Liver (tissue), 9 donors: Measurements from ENCODE around the gene MGA. TPM values are rescaled to one million over a fixed set of nuclear protein-coding genes. Genes with fewer than 3 reads are reported as not detected.

Experiments
- DNase-seq: peaks from one replicate; pipeline ENCODE4 v3.0.0-alpha.2; 2017; ENCODE audit warnings: low spot score
- H3K27ac ChIP-seq, 2 donors: one replicate each; pipeline ENCODE4 v1.7.0; 2013; ENCODE audit warnings: inconsistent platforms in 2 of 2, low read length in 2 of 2, control low read depth in 1 of 2, low read depth in 1 of 2, mild to moderate bottlenecking in 1 of 2
- H3K27me3 ChIP-seq, 4 donors: one replicate each; pipeline versions ENCODE4 v1.6.1 to v1.7.0; 2013; ENCODE audit warnings: low read length in 3 of 4, inconsistent platforms in 1 of 4, mild to moderate bottlenecking in 1 of 4, moderate library complexity in 1 of 4; ENCODE audit not compliant: control insufficient read depth in 4 of 4, insufficient read depth in 4 of 4
- H3K36me3 ChIP-seq, 4 donors: one replicate each; pipeline versions ENCODE4 v1.6.1 to v1.7.0; 2013; ENCODE audit warnings: low read length in 3 of 4, mild to moderate bottlenecking in 3 of 4, low read depth in 1 of 4, moderate library complexity in 1 of 4; ENCODE audit not compliant: control insufficient read depth in 4 of 4, insufficient read depth in 3 of 4
- H3K4me1 ChIP-seq, 4 donors: one replicate each; pipeline versions ENCODE4 v1.6.1 to v1.7.0; 2013; ENCODE audit warnings: low read length in 3 of 4, mild to moderate bottlenecking in 3 of 4, moderate library complexity in 1 of 4; ENCODE audit not compliant: control insufficient read depth in 4 of 4, insufficient read depth in 4 of 4
- H3K4me3 ChIP-seq, 3 donors: one replicate each; pipeline versions ENCODE4 v1.6.1 to v1.7.0; 2013; ENCODE audit warnings: low read length in 3 of 3, control low read depth in 1 of 3, low read depth in 1 of 3, mild to moderate bottlenecking in 1 of 3
- H3K9ac ChIP-seq, 2 donors: one replicate each; pipeline ENCODE4 v1.7.0; 2013; ENCODE audit warnings: low read length in 2 of 2, mild to moderate bottlenecking in 2 of 2, moderate library complexity in 2 of 2, control low read depth in 1 of 2, low read depth in 1 of 2
- H3K9me3 ChIP-seq, 4 donors: one replicate each; pipeline versions ENCODE4 v1.6.1 to v1.7.0; 2013; ENCODE audit warnings: low read length in 3 of 4; ENCODE audit not compliant: control insufficient read depth in 4 of 4
- FOXA1 ChIP-seq: IDR thresholded peaks from 2 replicates; pipeline ENCODE4 v1.6.1; 2016; ENCODE audit warnings: antibody characterized with exemption
- FOXA2 ChIP-seq: IDR thresholded peaks from 2 replicates; pipeline ENCODE4 v1.6.1; 2016; ENCODE audit warnings: antibody characterized with exemption
- GABPA ChIP-seq, 2 donors: IDR thresholded peaks in 1 of 2; conservative IDR thresholded peaks in 1 of 2; 2 replicates each; pipeline ENCODE4 v1.6.1; 2016; ENCODE audit warnings: antibody characterized with exemption in 2 of 2, mild to moderate bottlenecking in 1 of 2, moderate library complexity in 1 of 2
- HNF4A ChIP-seq, 2 donors: conservative IDR thresholded peaks; 2 replicates each; pipeline ENCODE4 v1.6.1; 2016; ENCODE audit warnings: antibody characterized with exemption in 2 of 2, mild to moderate bottlenecking in 2 of 2
- HNF4G ChIP-seq: IDR thresholded peaks from 2 replicates; pipeline ENCODE4 v1.6.1; 2016; ENCODE audit warnings: antibody characterized with exemption
- JUND ChIP-seq, 2 donors: IDR thresholded peaks; 2 replicates each; pipeline ENCODE4 v1.6.1; 2016; ENCODE audit warnings: antibody characterized with exemption in 2 of 2
- RAD21 ChIP-seq, 2 donors: IDR thresholded peaks; 2 replicates each; pipeline ENCODE4 v1.6.1; 2016; ENCODE audit warnings: antibody characterized with exemption in 2 of 2, mild to moderate bottlenecking in 2 of 2
- RXRA ChIP-seq, 2 donors: IDR thresholded peaks; 2 replicates each; pipeline ENCODE4 v1.6.1; 2017 to 2018; ENCODE audit warnings: antibody characterized with exemption in 2 of 2, mild to moderate bottlenecking in 1 of 2
- TAF1 ChIP-seq: conservative IDR thresholded peaks from 2 replicates; pipeline ENCODE4 v1.6.1; 2016; ENCODE audit warnings: antibody characterized with exemption, mild to moderate bottlenecking
- YY1 ChIP-seq: IDR thresholded peaks from 2 replicates; pipeline ENCODE4 v1.6.1; 2016; ENCODE audit warnings: antibody characterized with exemption, mild to moderate bottlenecking
- WGBS: extraction: QIAGEN DNeasy Blood & Tissue Kit; methylation state at CpG from one replicate; pipeline ENCODE4 v1.1.7; 2013; 5-methylcytosine and 5-hydroxymethylcytosine counted together
- polyA plus RNA-seq, 2 donors: library from polyadenylated mRNA; stranded (reverse) in 1 of 2; unstranded in 1 of 2; fragments of 200-250 nt in 1 of 2; fragments of >200 nt in 1 of 2; fragmentation: Nextera tagmentation in 1 of 2; extraction: Ambion mirVana in 1 of 2; gene quantifications; one replicate each; pipeline versions ENCODE4 v1.2.1 to v1.2.3, GENCODE V29; 2013 to 2015
- total RNA-seq, 2 donors: library from RNA; depleted of rRNA; stranded (reverse); fragments of >200 nt; gene quantifications; one replicate each; pipeline ENCODE4 v1.2.3, GENCODE V29; 2014
- TF ChIP-seq, protein P1 (sequence below): IDR thresholded peaks from 2 replicates; pipeline ENCODE4 v1.6.1; 2016; ENCODE audit warnings: antibody characterized with exemption
- TF ChIP-seq, protein P2 (sequence below): IDR thresholded peaks from 2 replicates; pipeline ENCODE4 v1.6.1; 2016; ENCODE audit warnings: antibody characterized with exemption
- TF ChIP-seq, protein P3 (sequence below): IDR thresholded peaks from 2 replicates; pipeline ENCODE4 v1.6.1; 2016; ENCODE audit warnings: antibody characterized with exemption, mild to moderate bottlenecking
- TF ChIP-seq, protein P4 (sequence below): fragments of 150-350 bp; IDR thresholded peaks from 2 replicates; pipeline ENCODE4 v1.5.1; 2017; ENCODE audit warnings: improper control_type of control experiment, low read depth, low read length; ENCODE audit not compliant: missing input control
- TF ChIP-seq, protein P5 (sequence below): IDR thresholded peaks from 2 replicates; pipeline ENCODE4 v1.6.1; 2016; ENCODE audit warnings: antibody characterized with exemption
- donor health status: healthy.
- donor health status: healthy.
- donor health status: healthy.
- donor health status: healthy.
- donor health status: healthy.

Gene MGA
- total and polyA plus RNA-seq, 4 donors = 2.1 to 33.5 (median 13.2) TPM

DNA sequence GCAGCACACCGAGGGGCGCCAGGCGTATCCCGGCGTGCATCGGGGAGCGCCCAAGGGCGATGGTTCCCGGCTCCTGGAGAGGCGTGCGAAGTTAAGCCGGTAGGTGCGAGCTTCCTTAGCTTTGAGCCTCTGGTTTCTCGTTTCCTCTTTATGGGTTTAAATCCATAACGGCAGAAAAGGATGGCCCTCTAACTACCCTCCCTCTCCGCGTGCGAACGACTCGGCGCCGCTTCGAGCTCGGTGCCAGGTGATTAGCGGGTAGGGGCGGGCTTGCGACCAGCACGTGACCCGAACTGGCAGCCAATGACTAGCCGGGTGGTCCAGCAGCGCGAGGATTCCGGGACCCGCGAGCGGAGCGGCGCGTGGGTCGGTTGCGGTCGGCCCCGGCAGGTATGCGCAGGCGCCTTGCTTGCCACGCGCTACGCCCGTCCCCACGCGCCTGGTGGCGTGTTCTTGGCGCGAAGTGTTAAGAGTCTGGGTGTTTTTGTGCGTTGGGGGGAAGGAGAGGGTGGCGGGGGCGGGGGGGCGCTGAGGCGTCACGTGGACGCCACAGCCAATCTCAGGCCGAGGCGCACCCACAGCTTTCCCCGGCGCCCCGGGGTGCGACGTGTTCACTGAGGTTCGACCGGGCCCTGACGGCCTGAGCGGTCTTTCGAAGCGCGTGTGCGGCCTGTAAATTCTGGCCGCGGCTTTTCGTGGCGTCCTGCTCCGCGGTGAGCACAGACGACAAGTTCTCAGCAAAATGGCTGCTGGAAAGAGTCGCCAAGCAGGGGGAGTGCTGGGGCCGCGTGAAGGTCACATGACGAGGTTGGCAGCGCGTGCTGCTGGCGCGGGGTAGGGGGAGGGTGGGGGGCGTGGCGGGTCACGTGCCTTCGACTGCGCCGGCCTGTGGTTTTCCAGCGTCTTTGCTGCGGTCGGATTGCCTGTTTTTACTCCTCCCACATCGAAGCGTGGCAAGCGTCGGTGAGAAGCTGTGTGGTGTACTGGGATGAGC lies 38.7 kb upstream of the MGA start:
- Histone ChIP-seq H3K27me3 (no peaks in the 10 kb centered on the region), H3K4me3 (peak overlapping the region; percentile 52 to 80 (median 80)), H3K4me1 (peaks cover 0 to 9% (median 1%) of the 10 kb centered on the region in 4 donors), H3K9ac (peak overlapping the region in 1 of 2 donors; percentile 33), H3K27ac (peak overlapping the region; percentile 79 to 85), H3K9me3 (peaks cover 0 to 3% (median under 1%) of the 10 kb centered on the region in 4 donors), H3K36me3 (no peaks in the 10 kb centered on the region)
- DNase-seq = peak; percentile 72
- 7% methylated on average over 104 of the region's 104 CpGs for WGBS
- TF ChIP-seq YY1 (peak; percentile 84), GABPA (IDR thresholded peaks at IDR 0.05 in 1 of 2, conservative IDR thresholded peaks at IDR 0.05 in 1 of 2) (no peak), RAD21 (IDR thresholded peaks at IDR 0.05) (peak in 1 of 2 donors; percentile 13)
- TF ChIP-seq, protein P1, sequence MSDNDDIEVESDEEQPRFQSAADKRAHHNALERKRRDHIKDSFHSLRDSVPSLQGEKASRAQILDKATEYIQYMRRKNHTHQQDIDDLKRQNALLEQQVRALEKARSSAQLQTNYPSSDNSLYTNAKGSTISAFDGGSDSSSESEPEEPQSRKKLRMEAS = peak; percentile 94

DNA sequence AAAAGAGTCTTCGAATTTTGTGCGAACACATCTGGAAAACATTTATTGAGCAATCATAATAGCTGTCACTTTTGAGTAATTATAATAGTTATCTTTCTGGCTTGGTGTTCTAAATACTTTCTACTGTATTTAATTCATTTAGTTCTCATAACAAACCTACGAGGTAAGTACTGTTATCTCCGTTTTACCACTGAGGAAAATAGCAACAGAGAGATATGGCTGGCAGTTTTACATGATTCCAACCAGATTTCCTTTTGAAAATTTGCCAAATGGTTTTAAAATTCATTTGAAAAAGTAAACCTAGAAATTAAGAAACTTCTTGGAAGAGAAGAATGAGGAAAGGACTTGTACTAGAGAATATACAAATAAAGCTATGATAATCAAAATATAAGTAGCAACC lies 37.3 kb upstream of the MGA start:
- WGBS = 90% methylated on average over 4 of the region's 4 CpGs
- no peaks in the 10 kb centered on the region for H3K27me3 ChIP-seq
- no peaks in the 10 kb centered on the region for H3K36me3 ChIP-seq
- TF ChIP-seq, protein P2, sequence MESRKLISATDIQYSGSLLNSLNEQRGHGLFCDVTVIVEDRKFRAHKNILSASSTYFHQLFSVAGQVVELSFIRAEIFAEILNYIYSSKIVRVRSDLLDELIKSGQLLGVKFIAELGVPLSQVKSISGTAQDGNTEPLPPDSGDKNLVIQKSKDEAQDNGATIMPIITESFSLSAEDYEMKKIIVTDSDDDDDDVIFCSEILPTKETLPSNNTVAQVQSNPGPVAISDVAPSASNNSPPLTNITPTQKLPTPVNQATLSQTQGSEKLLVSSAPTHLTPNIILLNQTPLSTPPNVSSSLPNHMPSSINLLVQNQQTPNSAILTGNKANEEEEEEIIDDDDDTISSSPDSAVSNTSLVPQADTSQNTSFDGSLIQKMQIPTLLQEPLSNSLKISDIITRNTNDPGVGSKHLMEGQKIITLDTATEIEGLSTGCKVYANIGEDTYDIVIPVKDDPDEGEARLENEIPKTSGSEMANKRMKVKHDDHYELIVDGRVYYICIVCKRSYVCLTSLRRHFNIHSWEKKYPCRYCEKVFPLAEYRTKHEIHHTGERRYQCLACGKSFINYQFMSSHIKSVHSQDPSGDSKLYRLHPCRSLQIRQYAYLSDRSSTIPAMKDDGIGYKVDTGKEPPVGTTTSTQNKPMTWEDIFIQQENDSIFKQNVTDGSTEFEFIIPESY = no peak
- no peak for TF ChIP-seq HNF4A (conservative IDR thresholded peaks at IDR 0.05)
- TF ChIP-seq, protein P3, sequence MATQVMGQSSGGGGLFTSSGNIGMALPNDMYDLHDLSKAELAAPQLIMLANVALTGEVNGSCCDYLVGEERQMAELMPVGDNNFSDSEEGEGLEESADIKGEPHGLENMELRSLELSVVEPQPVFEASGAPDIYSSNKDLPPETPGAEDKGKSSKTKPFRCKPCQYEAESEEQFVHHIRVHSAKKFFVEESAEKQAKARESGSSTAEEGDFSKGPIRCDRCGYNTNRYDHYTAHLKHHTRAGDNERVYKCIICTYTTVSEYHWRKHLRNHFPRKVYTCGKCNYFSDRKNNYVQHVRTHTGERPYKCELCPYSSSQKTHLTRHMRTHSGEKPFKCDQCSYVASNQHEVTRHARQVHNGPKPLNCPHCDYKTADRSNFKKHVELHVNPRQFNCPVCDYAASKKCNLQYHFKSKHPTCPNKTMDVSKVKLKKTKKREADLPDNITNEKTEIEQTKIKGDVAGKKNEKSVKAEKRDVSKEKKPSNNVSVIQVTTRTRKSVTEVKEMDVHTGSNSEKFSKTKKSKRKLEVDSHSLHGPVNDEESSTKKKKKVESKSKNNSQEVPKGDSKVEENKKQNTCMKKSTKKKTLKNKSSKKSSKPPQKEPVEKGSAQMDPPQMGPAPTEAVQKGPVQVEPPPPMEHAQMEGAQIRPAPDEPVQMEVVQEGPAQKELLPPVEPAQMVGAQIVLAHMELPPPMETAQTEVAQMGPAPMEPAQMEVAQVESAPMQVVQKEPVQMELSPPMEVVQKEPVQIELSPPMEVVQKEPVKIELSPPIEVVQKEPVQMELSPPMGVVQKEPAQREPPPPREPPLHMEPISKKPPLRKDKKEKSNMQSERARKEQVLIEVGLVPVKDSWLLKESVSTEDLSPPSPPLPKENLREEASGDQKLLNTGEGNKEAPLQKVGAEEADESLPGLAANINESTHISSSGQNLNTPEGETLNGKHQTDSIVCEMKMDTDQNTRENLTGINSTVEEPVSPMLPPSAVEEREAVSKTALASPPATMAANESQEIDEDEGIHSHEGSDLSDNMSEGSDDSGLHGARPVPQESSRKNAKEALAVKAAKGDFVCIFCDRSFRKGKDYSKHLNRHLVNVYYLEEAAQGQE = no peak
- H3K4me1 ChIP-seq = peaks cover 0 to 9% (median 1%) of the 10 kb centered on the region in 4 donors
- no peak overlapping the region for H3K4me3 ChIP-seq
- peaks cover 0 to 2% (median 0%) of the 10 kb centered on the region in 4 donors for H3K9me3 ChIP-seq
- H3K27ac ChIP-seq = no peak overlapping the region
- no peak for DNase-seq
- H3K9ac ChIP-seq = no peak overlapping the region

DNA sequence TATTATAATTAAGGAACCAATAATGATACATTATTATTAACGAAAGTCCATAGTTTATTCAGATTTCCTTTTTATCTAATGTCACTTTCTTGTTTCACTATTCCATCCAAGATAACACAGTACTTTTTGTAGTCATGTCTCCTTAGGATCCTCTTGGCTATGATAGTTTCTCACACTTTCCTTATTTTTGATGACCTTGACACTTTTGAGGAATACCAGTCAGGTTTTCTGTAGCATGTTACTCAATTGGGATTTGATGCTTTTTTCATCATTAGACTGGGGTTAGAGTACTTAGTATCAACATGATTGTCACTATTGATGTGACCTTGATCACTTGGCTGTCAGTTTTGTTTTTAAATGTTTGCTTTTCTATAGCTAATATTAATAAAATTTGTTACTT lies 33.0 kb upstream of the MGA start:
- no peak overlapping the region for H3K27ac ChIP-seq
- DNase-seq = no peak
- TF ChIP-seq RXRA (IDR thresholded peaks at IDR 0.05) (no peak), RAD21 (IDR thresholded peaks at IDR 0.05) (no peak), FOXA1 (no peak), YY1 (no peak), GABPA (IDR thresholded peaks at IDR 0.05 in 1 of 2, conservative IDR thresholded peaks at IDR 0.05 in 1 of 2) (no peak), HNF4G (no peak), TAF1 (no peak), JUND (IDR thresholded peaks at IDR 0.05) (no peak), HNF4A (conservative IDR thresholded peaks at IDR 0.05) (no peak), FOXA2 (no peak)
- TF ChIP-seq, protein P2 = no peak
- TF ChIP-seq, protein P4, sequence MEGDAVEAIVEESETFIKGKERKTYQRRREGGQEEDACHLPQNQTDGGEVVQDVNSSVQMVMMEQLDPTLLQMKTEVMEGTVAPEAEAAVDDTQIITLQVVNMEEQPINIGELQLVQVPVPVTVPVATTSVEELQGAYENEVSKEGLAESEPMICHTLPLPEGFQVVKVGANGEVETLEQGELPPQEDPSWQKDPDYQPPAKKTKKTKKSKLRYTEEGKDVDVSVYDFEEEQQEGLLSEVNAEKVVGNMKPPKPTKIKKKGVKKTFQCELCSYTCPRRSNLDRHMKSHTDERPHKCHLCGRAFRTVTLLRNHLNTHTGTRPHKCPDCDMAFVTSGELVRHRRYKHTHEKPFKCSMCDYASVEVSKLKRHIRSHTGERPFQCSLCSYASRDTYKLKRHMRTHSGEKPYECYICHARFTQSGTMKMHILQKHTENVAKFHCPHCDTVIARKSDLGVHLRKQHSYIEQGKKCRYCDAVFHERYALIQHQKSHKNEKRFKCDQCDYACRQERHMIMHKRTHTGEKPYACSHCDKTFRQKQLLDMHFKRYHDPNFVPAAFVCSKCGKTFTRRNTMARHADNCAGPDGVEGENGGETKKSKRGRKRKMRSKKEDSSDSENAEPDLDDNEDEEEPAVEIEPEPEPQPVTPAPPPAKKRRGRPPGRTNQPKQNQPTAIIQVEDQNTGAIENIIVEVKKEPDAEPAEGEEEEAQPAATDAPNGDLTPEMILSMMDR = no peak
- TF ChIP-seq, protein P5, sequence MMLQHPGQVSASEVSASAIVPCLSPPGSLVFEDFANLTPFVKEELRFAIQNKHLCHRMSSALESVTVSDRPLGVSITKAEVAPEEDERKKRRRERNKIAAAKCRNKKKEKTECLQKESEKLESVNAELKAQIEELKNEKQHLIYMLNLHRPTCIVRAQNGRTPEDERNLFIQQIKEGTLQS = no peak

More for the DNA sequence above, 33.0 kb upstream of the MGA start:
- Histone ChIP-seq H3K4me1 (no peaks in the 10 kb centered on the region), H3K4me3 (no peak overlapping the region), H3K9ac (no peak overlapping the region), H3K9me3 (no peaks in the 10 kb centered on the region), H3K27me3 (no peaks in the 10 kb centered on the region), H3K36me3 (no peaks in the 10 kb centered on the region)
- 99% methylated on average over 1 of the region's 1 CpG for WGBS
